Neural progenitor cell (in vitro differentiated cells): ENCODE results near the gene SGCD.

Experiments
- EZH2 ChIP-seq: fragments of 200-600 bp; sonication (generic); IDR thresholded peaks from 2 replicates; pipeline ENCODE4 v1.6.1; 2017; ENCODE audit warnings: antibody characterized with exemption, mild to moderate bottlenecking, moderate library complexity
- EZH2phosphoT487 ChIP-seq: fragments of 200-600 bp; sonication (generic); IDR thresholded peaks from 2 replicates; pipeline ENCODE4 v1.6.1; 2017; ENCODE audit warnings: antibody characterized with exemption
- TF ChIP-seq, protein P1 (sequence below): fragments of 200-600 bp; sonication (generic); IDR thresholded peaks from 2 replicates; pipeline ENCODE4 v1.5.1; 2017; ENCODE audit warnings: antibody characterized with exemption, mild to moderate bottlenecking

DNA sequence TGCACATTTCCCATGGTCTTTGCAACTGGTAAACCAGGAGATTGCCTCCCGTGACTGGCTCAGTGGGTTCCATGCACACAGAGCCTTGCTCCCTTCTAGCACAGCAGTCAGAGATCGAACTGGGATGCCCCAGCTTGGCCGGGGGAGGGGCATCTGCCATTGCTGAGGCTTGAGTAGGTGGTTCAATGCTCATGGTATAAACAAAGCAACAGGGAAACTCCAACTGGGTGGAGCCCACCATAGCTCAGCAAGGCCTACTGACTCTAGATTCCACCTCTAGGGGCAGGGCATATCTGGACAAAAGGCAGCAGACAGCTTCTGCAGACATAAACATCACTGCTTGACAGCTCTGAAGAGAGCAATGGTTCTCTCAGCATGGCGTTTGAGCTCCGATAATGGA, 456.1 kb downstream of the SGCD start:
- no peak for TF ChIP-seq EZH2
- TF ChIP-seq, protein P1, sequence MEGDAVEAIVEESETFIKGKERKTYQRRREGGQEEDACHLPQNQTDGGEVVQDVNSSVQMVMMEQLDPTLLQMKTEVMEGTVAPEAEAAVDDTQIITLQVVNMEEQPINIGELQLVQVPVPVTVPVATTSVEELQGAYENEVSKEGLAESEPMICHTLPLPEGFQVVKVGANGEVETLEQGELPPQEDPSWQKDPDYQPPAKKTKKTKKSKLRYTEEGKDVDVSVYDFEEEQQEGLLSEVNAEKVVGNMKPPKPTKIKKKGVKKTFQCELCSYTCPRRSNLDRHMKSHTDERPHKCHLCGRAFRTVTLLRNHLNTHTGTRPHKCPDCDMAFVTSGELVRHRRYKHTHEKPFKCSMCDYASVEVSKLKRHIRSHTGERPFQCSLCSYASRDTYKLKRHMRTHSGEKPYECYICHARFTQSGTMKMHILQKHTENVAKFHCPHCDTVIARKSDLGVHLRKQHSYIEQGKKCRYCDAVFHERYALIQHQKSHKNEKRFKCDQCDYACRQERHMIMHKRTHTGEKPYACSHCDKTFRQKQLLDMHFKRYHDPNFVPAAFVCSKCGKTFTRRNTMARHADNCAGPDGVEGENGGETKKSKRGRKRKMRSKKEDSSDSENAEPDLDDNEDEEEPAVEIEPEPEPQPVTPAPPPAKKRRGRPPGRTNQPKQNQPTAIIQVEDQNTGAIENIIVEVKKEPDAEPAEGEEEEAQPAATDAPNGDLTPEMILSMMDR = no peak
- no peak for TF ChIP-seq EZH2phosphoT487
